ENCODE data around the gene ATL3.

- TF ChIP-seq CTCF (IDR thresholded peaks at IDR 0.05) = no peak
- no peak for TF ChIP-seq POLR2A (IDR thresholded peaks at IDR 0.05)
These were observed 15.8 kb upstream of the ATL3 start for GRCh38 chr11:63686926-63687325.

Measured in body of pancreas (tissue), 4 donors.